ENCODE measurements around the gene GSTM3. TPM values are rescaled to one million over a fixed set of nuclear protein-coding genes. Genes with fewer than 3 reads are reported as not detected.

GSTM3 gene
- total RNA-seq, 2 donors from 2014 or later: 5.5 to 10.3 TPM

DNA sequence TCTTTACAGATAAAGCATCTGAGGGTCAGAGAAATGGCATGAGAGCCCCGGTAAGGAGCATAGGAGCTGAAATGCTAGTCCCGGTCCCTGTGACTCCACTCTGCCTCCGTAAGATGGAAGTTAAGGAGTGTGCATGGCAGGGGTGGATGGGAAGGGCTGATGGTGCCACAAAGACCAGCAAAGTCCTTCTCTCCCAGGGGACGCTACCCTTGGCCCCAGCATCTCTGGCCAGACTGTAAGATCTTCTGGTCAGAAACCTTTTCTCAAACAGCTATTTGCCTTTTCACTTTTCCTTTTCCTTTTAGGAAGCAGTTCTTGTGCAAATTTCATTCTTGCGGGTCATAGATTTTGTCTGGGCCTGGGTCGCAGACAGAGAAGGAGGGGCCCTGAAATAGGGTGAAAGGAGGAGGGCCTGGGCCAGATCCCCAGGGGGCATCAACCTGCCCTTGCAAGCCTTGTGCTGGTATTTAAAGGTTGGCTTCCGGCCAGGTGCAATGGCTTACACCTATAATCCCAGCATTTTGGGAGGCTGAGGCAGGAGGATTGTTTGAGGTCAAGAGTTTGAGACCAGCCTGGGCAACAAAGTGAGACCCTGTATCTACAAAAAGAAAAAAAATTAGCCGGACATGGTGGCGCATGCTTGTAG, 37.3 kb upstream of the GSTM3 start:
- Histone ChIP-seq H3K9me3 (ENCODE audit: control insufficient read depth, low read length) (peaks cover 13% of the 10 kb centered on the region), H3K4me3 (ENCODE audit: low read length) (no peak overlapping the region), H3K27ac (ENCODE audit: low read depth, low read length) (no peak overlapping the region), H3K27me3 (ENCODE audit: control insufficient read depth, insufficient read depth, low read length, poor library complexity, severe bottlenecking) (no peaks in the 10 kb centered on the region), H3K36me3 (ENCODE audit: control insufficient read depth, insufficient read depth, low read length) (no peaks in the 10 kb centered on the region), H3K9ac (ENCODE audit: extremely low read depth, low read length, poor library complexity, severe bottlenecking) (no peak overlapping the region), H3K4me1 (ENCODE audit: control insufficient read depth, insufficient read depth, low read length) (peaks cover 7% of the 10 kb centered on the region)
- WGBS, 2 experiments (ENCODE audit: insufficient coverage in 1 of 2, insufficient read length in 1 of 2): 90 to 95% methylated on average over 5 to 9 of the region's 9 CpGs
- Mint-ChIP-seq H3K36me3 (ENCODE audit: low read depth) (no peaks in the 10 kb centered on the region), H3K9me3 (peaks cover 3% of the 10 kb centered on the region), H3K27me3 (ENCODE audit: insufficient read depth) (peaks cover 15% of the 10 kb centered on the region), H3K4me3 (no peak overlapping the region), H3K27ac (no peak overlapping the region), H3K4me1 (peaks cover 7% of the 10 kb centered on the region)
- TF ChIP-seq, protein P1, sequence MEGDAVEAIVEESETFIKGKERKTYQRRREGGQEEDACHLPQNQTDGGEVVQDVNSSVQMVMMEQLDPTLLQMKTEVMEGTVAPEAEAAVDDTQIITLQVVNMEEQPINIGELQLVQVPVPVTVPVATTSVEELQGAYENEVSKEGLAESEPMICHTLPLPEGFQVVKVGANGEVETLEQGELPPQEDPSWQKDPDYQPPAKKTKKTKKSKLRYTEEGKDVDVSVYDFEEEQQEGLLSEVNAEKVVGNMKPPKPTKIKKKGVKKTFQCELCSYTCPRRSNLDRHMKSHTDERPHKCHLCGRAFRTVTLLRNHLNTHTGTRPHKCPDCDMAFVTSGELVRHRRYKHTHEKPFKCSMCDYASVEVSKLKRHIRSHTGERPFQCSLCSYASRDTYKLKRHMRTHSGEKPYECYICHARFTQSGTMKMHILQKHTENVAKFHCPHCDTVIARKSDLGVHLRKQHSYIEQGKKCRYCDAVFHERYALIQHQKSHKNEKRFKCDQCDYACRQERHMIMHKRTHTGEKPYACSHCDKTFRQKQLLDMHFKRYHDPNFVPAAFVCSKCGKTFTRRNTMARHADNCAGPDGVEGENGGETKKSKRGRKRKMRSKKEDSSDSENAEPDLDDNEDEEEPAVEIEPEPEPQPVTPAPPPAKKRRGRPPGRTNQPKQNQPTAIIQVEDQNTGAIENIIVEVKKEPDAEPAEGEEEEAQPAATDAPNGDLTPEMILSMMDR (conservative IDR thresholded peaks at IDR 0.05): no peak
- DNase-seq: peak; percentile 26

DNA sequence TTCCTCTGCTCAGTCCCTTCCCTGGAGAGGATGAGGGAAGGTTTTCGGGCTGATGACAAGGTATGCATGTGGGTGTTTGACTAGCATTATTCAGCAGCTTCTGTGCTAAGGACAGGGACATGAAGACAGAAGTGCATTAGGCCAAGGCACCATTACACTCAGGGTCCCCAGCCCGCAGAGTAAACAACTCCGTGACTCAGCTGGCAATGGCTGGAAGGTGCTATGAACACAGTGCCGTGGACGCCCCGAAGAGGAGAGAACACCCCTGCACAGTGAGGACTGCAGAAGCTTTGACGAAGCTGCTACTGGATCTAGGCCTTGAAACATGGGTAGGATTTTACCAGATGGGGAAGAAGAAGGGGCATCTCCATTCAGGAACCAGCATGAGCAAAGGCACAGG, 36.6 kb upstream of the GSTM3 start:
- H3K4me1 Mint-ChIP-seq: peaks cover under 1% of the 10 kb centered on the region
- no peak overlapping the region for H3K4me3 ChIP-seq (ENCODE audit: low read length)
- H3K4me3 Mint-ChIP-seq: no peak overlapping the region
- no peaks in the 10 kb centered on the region for H3K36me3 ChIP-seq (ENCODE audit: control insufficient read depth, insufficient read depth, low read length)
- no peaks in the 10 kb centered on the region for H3K27me3 ChIP-seq (ENCODE audit: control insufficient read depth, insufficient read depth, low read length, poor library complexity, severe bottlenecking)
- no peak overlapping the region for H3K27ac Mint-ChIP-seq
- peaks cover under 1% of the 10 kb centered on the region for H3K4me1 ChIP-seq (ENCODE audit: control insufficient read depth, insufficient read depth, low read length)
- WGBS, 2 experiments (ENCODE audit: insufficient coverage in 1 of 2, insufficient read length in 1 of 2): 90 to 94% methylated on average over 6 to 7 of the region's 7 CpGs
- no peaks in the 10 kb centered on the region for H3K36me3 Mint-ChIP-seq (ENCODE audit: low read depth)
- H3K27me3 Mint-ChIP-seq (ENCODE audit: insufficient read depth): peaks cover 15% of the 10 kb centered on the region
- peaks cover 13% of the 10 kb centered on the region for H3K9me3 ChIP-seq (ENCODE audit: control insufficient read depth, low read length)
- H3K9me3 Mint-ChIP-seq: peaks cover 3% of the 10 kb centered on the region
- no peak overlapping the region for H3K27ac ChIP-seq (ENCODE audit: low read depth, low read length)
- no peak for DNase-seq
- H3K9ac ChIP-seq (ENCODE audit: extremely low read depth, low read length, poor library complexity, severe bottlenecking): no peak overlapping the region
- TF ChIP-seq, protein P1 (conservative IDR thresholded peaks at IDR 0.05): no peak

DNA sequence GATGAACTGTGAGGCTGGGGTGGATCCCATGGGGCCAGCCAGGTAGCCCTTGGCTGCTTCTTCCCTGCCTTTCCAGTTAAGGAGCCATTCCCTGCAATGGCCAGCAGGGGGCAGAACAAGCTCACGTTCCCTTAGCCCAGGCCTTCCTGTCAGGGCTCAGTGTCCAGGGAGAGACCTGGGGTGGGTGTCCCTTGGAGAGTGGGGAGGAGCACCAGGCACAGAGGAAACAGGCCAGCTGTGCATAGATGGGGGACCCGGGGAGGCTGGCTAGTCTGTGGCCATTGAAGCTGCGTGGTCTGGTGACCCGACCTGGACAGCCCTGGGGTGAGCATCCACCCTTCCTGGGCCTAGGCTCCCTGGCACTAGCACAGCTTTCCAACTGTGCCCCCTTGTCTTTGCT, 36.1 kb upstream of the GSTM3 start:
- no peak overlapping the region for H3K27ac Mint-ChIP-seq
- 25 to 56% methylated on average over 3 to 4 of the region's 4 CpGs for WGBS, 2 experiments (ENCODE audit: insufficient coverage in 1 of 2, insufficient read length in 1 of 2)
- no peak overlapping the region for H3K27ac ChIP-seq (ENCODE audit: low read depth, low read length)
- H3K4me1 Mint-ChIP-seq: no peaks in the 10 kb centered on the region
- H3K9me3 Mint-ChIP-seq: peaks cover 3% of the 10 kb centered on the region
- no peaks in the 10 kb centered on the region for H3K36me3 Mint-ChIP-seq (ENCODE audit: low read depth)
- peaks cover 18% of the 10 kb centered on the region for H3K27me3 Mint-ChIP-seq (ENCODE audit: insufficient read depth)
- no peaks in the 10 kb centered on the region for H3K27me3 ChIP-seq (ENCODE audit: control insufficient read depth, insufficient read depth, low read length, poor library complexity, severe bottlenecking)
- no peaks in the 10 kb centered on the region for H3K4me1 ChIP-seq (ENCODE audit: control insufficient read depth, insufficient read depth, low read length)
- no peak overlapping the region for H3K4me3 ChIP-seq (ENCODE audit: low read length)
- H3K9ac ChIP-seq (ENCODE audit: extremely low read depth, low read length, poor library complexity, severe bottlenecking): no peak overlapping the region
- no peak overlapping the region for H3K4me3 Mint-ChIP-seq
- TF ChIP-seq, protein P1 (conservative IDR thresholded peaks at IDR 0.05): peak; percentile 97
- no peaks in the 10 kb centered on the region for H3K36me3 ChIP-seq (ENCODE audit: control insufficient read depth, insufficient read depth, low read length)
- peak; percentile 94 for DNase-seq
- peaks cover 13% of the 10 kb centered on the region for H3K9me3 ChIP-seq (ENCODE audit: control insufficient read depth, low read length)
